ENCODE data around the gene GYS1. TPM values are rescaled to one million over a fixed set of nuclear protein-coding genes. Genes with fewer than 3 reads are reported as not detected.

The GYS1 gene
- total RNA-seq, 1 donor from 2014 or later: 69.0 TPM

DNA sequence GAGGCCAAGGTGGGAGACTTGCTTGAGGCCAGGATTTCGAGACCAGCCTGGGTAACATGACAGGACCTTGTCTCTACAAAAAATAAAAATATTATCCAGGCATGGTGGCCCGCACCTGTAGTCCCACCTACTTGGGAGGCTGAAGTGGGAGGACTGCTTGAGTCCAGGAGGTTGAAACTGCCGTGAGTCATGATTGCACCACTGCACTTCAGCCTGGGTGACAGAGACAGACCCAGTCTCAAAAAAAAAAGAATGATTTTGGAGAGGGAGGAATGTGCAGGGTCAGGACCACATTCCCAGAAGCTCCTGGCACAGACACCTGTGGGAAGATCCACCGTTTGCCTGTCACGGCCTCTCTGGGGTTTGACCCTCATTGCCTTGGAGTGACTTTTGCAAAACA, 47.7 kb downstream of the GYS1 start:
- Mint-ChIP-seq H3K4me1 (ENCODE audit: low read depth, unreplicated experiment) (peaks cover 5% of the 10 kb centered on the region), H3K4me3 (ENCODE audit: unreplicated experiment) (no peak overlapping the region)

DNA sequence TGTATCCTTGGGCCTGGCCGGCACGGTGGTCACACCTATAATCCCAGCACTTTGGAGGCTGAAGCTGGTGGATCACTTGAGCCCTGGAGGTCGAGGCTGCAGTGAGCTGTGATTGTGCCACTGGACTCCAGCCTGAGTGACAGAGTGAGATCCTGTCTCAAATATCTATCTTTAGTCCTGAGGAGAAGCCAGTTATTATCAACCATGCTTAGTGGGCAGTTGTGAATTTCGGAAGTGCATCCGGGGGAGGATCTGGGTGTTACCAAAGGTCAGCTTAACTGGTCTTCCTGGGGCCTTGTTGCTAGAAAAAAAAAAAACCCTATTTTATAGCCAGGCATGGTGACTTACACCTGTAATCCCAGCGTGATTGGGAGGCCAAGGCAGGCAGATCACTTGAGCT, 50.0 kb downstream of the GYS1 start:
- TF ChIP-seq, protein P1, sequence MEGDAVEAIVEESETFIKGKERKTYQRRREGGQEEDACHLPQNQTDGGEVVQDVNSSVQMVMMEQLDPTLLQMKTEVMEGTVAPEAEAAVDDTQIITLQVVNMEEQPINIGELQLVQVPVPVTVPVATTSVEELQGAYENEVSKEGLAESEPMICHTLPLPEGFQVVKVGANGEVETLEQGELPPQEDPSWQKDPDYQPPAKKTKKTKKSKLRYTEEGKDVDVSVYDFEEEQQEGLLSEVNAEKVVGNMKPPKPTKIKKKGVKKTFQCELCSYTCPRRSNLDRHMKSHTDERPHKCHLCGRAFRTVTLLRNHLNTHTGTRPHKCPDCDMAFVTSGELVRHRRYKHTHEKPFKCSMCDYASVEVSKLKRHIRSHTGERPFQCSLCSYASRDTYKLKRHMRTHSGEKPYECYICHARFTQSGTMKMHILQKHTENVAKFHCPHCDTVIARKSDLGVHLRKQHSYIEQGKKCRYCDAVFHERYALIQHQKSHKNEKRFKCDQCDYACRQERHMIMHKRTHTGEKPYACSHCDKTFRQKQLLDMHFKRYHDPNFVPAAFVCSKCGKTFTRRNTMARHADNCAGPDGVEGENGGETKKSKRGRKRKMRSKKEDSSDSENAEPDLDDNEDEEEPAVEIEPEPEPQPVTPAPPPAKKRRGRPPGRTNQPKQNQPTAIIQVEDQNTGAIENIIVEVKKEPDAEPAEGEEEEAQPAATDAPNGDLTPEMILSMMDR (IDR thresholded peaks at IDR 0.05; ENCODE audit: partially characterized antibody, unreplicated experiment): no peak
- H3K36me3 Mint-ChIP-seq (ENCODE audit: unreplicated experiment): no peaks in the 10 kb centered on the region
- no peaks in the 10 kb centered on the region for H3K4me1 Mint-ChIP-seq (ENCODE audit: low read depth, unreplicated experiment)
- H3K27me3 Mint-ChIP-seq (ENCODE audit: unreplicated experiment): peaks cover 5% of the 10 kb centered on the region
- peaks cover 5% of the 10 kb centered on the region for H3K9me3 Mint-ChIP-seq (ENCODE audit: unreplicated experiment)
- no peak overlapping the region for H3K27ac Mint-ChIP-seq (ENCODE audit: unreplicated experiment)
- DNase-seq: no peak
- no peak overlapping the region for H3K4me3 Mint-ChIP-seq (ENCODE audit: unreplicated experiment)

More for the DNA sequence above, 47.7 kb downstream of the GYS1 start:
- Mint-ChIP-seq H3K9me3 (ENCODE audit: unreplicated experiment) (peaks cover 6% of the 10 kb centered on the region), H3K27me3 (ENCODE audit: unreplicated experiment) (peaks cover 8% of the 10 kb centered on the region), H3K27ac (ENCODE audit: unreplicated experiment) (no peak overlapping the region), H3K36me3 (ENCODE audit: unreplicated experiment) (no peaks in the 10 kb centered on the region)
- TF ChIP-seq, protein P1 (IDR thresholded peaks at IDR 0.05; ENCODE audit: partially characterized antibody, unreplicated experiment): no peak
- DNase-seq: no peak

DNA sequence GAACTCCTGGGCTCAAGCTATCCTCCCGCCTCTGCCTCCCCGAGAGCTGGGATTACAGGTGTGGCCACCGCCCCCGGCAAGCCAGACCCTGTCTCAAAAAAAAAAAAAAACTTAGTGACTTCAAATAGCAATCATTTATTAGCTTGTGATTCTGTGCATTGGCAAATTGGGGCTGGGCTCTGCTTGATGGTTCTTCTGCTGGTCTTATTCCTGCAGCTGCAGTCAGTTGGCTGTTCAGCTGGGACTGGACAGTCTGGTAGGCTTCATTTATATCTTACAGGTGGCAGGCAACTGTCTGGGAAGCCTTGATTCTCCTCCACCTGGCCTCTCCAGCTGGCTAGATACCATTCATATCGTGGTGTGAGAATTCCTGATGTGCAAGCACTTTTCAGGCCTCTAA, 52.2 kb downstream of the GYS1 start:
- Mint-ChIP-seq H3K36me3 (ENCODE audit: unreplicated experiment) (no peaks in the 10 kb centered on the region), H3K4me1 (ENCODE audit: low read depth, unreplicated experiment) (no peaks in the 10 kb centered on the region), H3K4me3 (ENCODE audit: unreplicated experiment) (no peak overlapping the region), H3K9me3 (ENCODE audit: unreplicated experiment) (peaks cover 5% of the 10 kb centered on the region), H3K27me3 (ENCODE audit: unreplicated experiment) (peaks cover 5% of the 10 kb centered on the region), H3K27ac (ENCODE audit: unreplicated experiment) (no peak overlapping the region)
- no peak for DNase-seq
- TF ChIP-seq, protein P1 (IDR thresholded peaks at IDR 0.05; ENCODE audit: partially characterized antibody, unreplicated experiment): no peak

DNA sequence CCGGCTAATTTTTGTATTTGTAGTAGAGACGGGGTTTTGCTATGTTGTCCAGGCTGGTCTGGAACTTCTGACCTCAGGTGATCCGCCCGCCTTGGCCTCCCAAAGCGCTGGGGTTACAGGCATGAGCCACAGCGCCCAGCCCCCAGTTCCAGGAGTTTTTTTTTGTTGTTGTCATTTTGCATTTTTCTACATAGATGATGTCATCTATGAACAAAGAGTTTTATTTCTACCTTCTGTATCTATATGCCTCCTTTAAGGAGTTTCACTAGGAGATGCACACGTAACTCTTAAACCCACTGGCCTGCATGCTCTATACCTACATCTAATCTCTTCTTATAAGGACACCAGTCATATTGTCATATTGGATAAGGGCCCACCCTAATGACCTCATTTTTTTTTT, 54.9 kb downstream of the GYS1 start:
- Mint-ChIP-seq H3K9me3 (ENCODE audit: unreplicated experiment) (peaks cover 5% of the 10 kb centered on the region), H3K27ac (ENCODE audit: unreplicated experiment) (no peak overlapping the region), H3K4me1 (ENCODE audit: low read depth, unreplicated experiment) (peaks cover 1% of the 10 kb centered on the region), H3K27me3 (ENCODE audit: unreplicated experiment) (peaks cover 4% of the 10 kb centered on the region), H3K36me3 (ENCODE audit: unreplicated experiment) (no peaks in the 10 kb centered on the region), H3K4me3 (ENCODE audit: unreplicated experiment) (no peak overlapping the region)
- DNase-seq: no peak
- TF ChIP-seq, protein P1 (IDR thresholded peaks at IDR 0.05; ENCODE audit: partially characterized antibody, unreplicated experiment): no peak

DNA sequence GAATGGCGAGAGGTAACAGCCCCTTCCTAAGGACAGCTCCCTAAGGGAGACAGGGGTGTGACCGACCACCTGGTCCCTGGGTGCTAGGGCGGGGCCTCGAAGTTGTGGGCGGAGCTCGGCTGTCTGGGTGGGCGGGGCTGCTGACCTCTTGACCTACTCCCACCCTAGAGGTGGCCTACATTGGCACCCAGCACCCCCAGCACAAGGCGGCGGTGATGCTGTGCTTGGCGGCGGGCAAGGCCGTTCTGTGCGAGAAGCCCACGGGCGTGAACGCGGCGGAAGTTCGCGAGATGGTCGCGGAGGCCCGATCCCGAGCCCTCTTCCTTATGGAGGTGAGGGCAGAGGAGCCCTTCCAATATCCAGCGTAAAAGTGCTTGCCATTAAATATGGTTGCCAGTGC, 57.2 kb downstream of the GYS1 start:
- Mint-ChIP-seq H3K4me3 (ENCODE audit: unreplicated experiment) (no peak overlapping the region), H3K9me3 (ENCODE audit: unreplicated experiment) (peaks cover 4% of the 10 kb centered on the region), H3K27me3 (ENCODE audit: unreplicated experiment) (peaks cover 4% of the 10 kb centered on the region), H3K4me1 (ENCODE audit: low read depth, unreplicated experiment) (peaks cover 3% of the 10 kb centered on the region), H3K36me3 (ENCODE audit: unreplicated experiment) (no peaks in the 10 kb centered on the region), H3K27ac (ENCODE audit: unreplicated experiment) (no peak overlapping the region)
- TF ChIP-seq, protein P1 (IDR thresholded peaks at IDR 0.05; ENCODE audit: partially characterized antibody, unreplicated experiment): no peak
- no peak for DNase-seq

All from glutamatergic neuron (in vitro differentiated cells).